BJ (cell line): ENCODE results near the gene C1QTNF1. TPM values are rescaled to one million over a fixed set of nuclear protein-coding genes. Genes with fewer than 3 reads are reported as not detected.

ENCODE experiments used
- CTCF ChIA-PET: fragments of 350-600 bp; formaldehyde crosslinking; extraction: SDS; loops from one replicate; lab custom pipeline; 2021; ENCODE audit warnings: antibody characterized with exemption, inconsistent platforms; lab: Yijun Ruan, JAX
- POLR2A ChIA-PET: fragments of 300-600 bp; sonication (Branson Sonifier 250); formaldehyde crosslinking; extraction: SDS; loops from one replicate; lab custom pipeline; 2021; ENCODE audit warnings: antibody characterized with exemption; lab: Charles Lee
- DNase-seq: peaks from one replicate; pipeline ENCODE4 v3.0.0-alpha.2; 2011; ENCODE audit warnings: low read depth
- H3K27me3 ChIP-seq: 2 replicates; pipeline ENCODE4 v1.6.0; 2011; ENCODE audit warnings: low read length; ENCODE audit not compliant: control insufficient read depth, insufficient read depth
- H3K36me3 ChIP-seq: 2 replicates; pipeline ENCODE4 v1.5.1; 2011; ENCODE audit warnings: low read length; ENCODE audit not compliant: control insufficient read depth, insufficient read depth
- H3K4me3 ChIP-seq: 2 replicates; pipeline ENCODE4 v1.5.1; 2011; ENCODE audit warnings: low read depth, mild to moderate bottlenecking, control low read depth, low read length
- polyA plus RNA-seq: library from polyadenylated mRNA; depleted of rRNA; stranded (reverse); fragments of >200 nt; gene quantifications from 2 replicates; pipeline ENCODE4 v1.2.3, GENCODE V29; 2011; rRNA removed
- TF ChIP-seq, protein P1 (sequence below): IDR thresholded peaks from 2 replicates; pipeline ENCODE4 v1.5.1; 2011; ENCODE audit warnings: low read depth, mild to moderate bottlenecking, control low read depth, inconsistent platforms, low read length, moderate library complexity; ENCODE audit not compliant: insufficient read depth

Gene C1QTNF1
- polyA plus RNA-seq, 1 experiment = 20.7 TPM

DNA sequence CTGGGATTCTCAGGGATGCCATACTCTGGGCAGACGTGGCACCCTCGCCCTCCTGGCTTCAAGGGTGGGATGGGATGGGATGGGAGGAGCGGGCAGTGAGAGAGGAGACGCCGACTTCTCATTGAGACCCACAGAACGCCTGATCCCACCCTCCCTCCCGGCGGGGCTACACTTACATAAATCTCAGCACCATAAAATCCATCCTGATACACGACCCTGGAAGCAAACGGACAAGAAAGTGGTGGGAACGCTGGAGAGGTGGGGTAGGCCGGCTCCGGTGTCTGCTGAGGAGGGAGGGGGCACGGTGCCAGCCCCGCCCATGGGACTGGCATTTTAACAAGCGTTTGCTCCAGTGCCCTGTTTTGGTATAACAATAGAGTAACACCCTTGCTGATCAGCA, 72.5 kb downstream of the C1QTNF1 start:
- ChIA-PET CTCF (no interaction called here), POLR2A (no interaction called here)
- Histone ChIP-seq H3K27me3 (peaks cover 27% of the 10 kb centered on the region), H3K4me3 (no peak overlapping the region), H3K36me3 (no peaks in the 10 kb centered on the region)
- TF ChIP-seq, protein P1, sequence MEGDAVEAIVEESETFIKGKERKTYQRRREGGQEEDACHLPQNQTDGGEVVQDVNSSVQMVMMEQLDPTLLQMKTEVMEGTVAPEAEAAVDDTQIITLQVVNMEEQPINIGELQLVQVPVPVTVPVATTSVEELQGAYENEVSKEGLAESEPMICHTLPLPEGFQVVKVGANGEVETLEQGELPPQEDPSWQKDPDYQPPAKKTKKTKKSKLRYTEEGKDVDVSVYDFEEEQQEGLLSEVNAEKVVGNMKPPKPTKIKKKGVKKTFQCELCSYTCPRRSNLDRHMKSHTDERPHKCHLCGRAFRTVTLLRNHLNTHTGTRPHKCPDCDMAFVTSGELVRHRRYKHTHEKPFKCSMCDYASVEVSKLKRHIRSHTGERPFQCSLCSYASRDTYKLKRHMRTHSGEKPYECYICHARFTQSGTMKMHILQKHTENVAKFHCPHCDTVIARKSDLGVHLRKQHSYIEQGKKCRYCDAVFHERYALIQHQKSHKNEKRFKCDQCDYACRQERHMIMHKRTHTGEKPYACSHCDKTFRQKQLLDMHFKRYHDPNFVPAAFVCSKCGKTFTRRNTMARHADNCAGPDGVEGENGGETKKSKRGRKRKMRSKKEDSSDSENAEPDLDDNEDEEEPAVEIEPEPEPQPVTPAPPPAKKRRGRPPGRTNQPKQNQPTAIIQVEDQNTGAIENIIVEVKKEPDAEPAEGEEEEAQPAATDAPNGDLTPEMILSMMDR = no peak
- DNase-seq = no peak

DNA sequence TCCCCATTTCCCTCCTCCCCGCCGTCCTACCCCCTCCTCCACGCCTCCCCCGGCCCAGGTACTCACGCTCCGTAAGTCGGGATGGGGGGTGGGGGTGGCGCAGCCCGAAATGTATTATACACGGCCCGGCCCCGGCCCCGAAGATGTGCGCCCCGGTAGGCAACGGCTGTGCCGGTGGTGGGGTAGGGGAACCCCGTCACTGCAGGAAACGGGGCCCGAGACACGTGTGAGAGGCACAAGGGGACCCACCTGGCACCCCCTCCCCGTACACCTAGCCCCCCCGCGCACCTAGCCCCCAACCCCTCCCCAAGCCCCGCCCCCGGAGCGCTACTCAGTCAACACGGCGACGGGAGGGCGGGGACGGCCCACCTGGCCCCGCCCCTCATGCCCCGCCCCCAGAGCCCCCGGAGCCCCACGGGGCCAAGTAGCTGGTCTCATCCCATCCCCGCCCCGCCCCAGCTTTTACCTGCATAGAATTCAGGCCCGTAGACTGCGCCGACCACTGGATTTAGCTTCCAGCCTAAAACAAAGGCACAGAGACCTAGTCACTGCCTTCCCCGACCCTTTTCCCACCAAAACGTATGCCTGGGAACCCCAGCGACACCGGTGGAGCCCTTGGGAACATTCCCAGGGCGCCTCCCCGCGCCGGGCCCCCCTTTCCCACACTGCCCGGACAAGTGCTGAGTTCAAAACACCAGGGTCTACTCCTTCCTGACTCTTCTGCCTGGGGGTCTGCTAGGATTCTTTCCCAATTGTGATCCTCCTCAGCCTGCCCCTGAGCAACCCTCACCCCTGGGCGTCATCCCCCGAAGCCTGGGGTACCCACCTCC, 73.5 kb downstream of the C1QTNF1 start:
- TF ChIP-seq, protein P1 = no peak
- POLR2A ChIA-PET = no interaction called here
- DNase-seq = no peak
- H3K27me3 ChIP-seq = peaks cover 27% of the 10 kb centered on the region
- CTCF ChIA-PET = interaction anchor here (0.9 to 2.6 kb wide), 2 partner anchors 10 to 294 kb away, joined by 3 to 19 read pairs; no protein-coding TSS in a partner anchor
- H3K4me3 ChIP-seq = no peak overlapping the region
- H3K36me3 ChIP-seq = no peaks in the 10 kb centered on the region

DNA sequence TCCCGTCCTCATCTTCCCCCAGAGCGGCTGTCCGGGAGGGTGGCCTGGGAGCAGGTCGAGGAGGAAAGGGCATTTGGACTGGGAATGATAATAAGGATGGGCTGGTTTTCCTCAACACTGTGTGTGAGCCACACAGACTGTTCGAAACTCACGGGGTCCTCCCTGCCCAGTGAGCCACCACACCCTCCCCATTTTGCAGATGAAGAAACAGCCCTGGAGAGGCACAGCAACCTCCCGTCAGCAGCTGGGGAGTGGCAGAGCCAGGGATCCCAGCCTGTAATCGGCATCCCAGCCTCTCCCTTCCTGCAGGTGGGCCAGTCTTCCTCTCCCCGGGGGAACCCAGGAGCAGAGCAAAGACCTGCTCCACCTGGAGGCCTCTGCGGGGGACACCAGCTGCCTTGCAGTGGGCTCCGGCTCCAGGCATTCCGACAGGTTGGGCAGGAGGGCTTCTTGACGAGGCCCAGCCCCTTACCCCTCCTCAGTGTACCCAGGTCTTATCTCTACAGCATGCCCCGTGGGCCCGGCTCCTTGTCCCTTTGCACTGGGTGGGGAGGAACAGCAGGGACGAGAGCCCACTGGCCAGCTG, 74.4 kb downstream of the C1QTNF1 start:
- Histone ChIP-seq H3K27me3 (peaks cover 32% of the 10 kb centered on the region), H3K36me3 (no peaks in the 10 kb centered on the region), H3K4me3 (no peak overlapping the region)
- TF ChIP-seq, protein P1 = no peak
- POLR2A ChIA-PET = no interaction called here
- CTCF ChIA-PET = interaction anchor here (0.9 to 2.6 kb wide), 2 partner anchors 11 to 293 kb away, joined by 3 to 19 read pairs; no protein-coding TSS in a partner anchor
- DNase-seq = no peak

Other genes starting within 250 kb of the C1QTNF1 start
- gene CYTH1, start 241.9 kb upstream of the C1QTNF1 start, polyA plus RNA-seq = 9.3 and 12.8 TPM in 2 replicates
- 17.0 and 22.1 TPM in 2 replicates for gene USP36, start 183.4 kb upstream of the C1QTNF1 start, polyA plus RNA-seq
- 0.13 and 0.15 TPM in 2 replicates for gene CEP295NL, start 121.0 kb upstream of the C1QTNF1 start, polyA plus RNA-seq
- gene TIMP2, start 98.8 kb upstream of the C1QTNF1 start, polyA plus RNA-seq = 319 and 361 TPM in 2 replicates
- 39.0 and 102 TPM in 2 replicates for gene LGALS3BP, start 44.2 kb upstream of the C1QTNF1 start, polyA plus RNA-seq
- 58.7 and 83.5 TPM in 2 replicates for gene CANT1, start 14.4 kb upstream of the C1QTNF1 start, polyA plus RNA-seq
- gene ENGASE, start 50.7 kb downstream of the C1QTNF1 start, polyA plus RNA-seq = 4.7 and 7.4 TPM in 2 replicates